ENCODE data around the gene HAO1.

Gene HAO1

GRCh38 chr20:7893014-7893730 is 47.1 kb downstream of the HAO1 start:
- H3K4me1 ChIP-seq (ENCODE audit: control insufficient read depth, insufficient read depth, low read length, poor library complexity, severe bottlenecking) = no peaks in the 10 kb centered on the region
- no peak overlapping the region for H3K27ac ChIP-seq (ENCODE audit: low read depth, low read length, severe bottlenecking)
- H3K36me3 ChIP-seq (ENCODE audit: control insufficient read depth, insufficient read depth, low read length) = no peaks in the 10 kb centered on the region
- no peak overlapping the region for H3K4me3 ChIP-seq (ENCODE audit: extremely low read depth, insufficient read depth, low read length, poor library complexity, severe bottlenecking)
- WGBS, 2 experiments (ENCODE audit: insufficient coverage in 2 of 2) = 88 to 93% methylated on average over 4 to 6 of the region's 7 CpGs
- no peaks in the 10 kb centered on the region for H3K9me3 ChIP-seq (ENCODE audit: control insufficient read depth, low read length)

GRCh38 chr20:7891705-7892104 is 48.6 kb downstream of the HAO1 start:
- Histone ChIP-seq H3K36me3 (ENCODE audit: control insufficient read depth, insufficient read depth, low read length) (no peaks in the 10 kb centered on the region), H3K4me1 (ENCODE audit: control insufficient read depth, insufficient read depth, low read length, poor library complexity, severe bottlenecking) (no peaks in the 10 kb centered on the region), H3K4me3 (ENCODE audit: extremely low read depth, insufficient read depth, low read length, poor library complexity, severe bottlenecking) (no peak overlapping the region), H3K27ac (ENCODE audit: low read depth, low read length, severe bottlenecking) (no peak overlapping the region), H3K9me3 (ENCODE audit: control insufficient read depth, low read length) (no peaks in the 10 kb centered on the region)
- 100% methylated on average over 1 to 3 of the region's 5 CpGs for WGBS, 2 experiments (ENCODE audit: insufficient coverage in 2 of 2)

GRCh38 chr20:7889736-7890135 is 50.5 kb downstream of the HAO1 start:
- H3K36me3 ChIP-seq (ENCODE audit: control insufficient read depth, insufficient read depth, low read length) = no peaks in the 10 kb centered on the region
- H3K27ac ChIP-seq (ENCODE audit: low read depth, low read length, severe bottlenecking) = no peak overlapping the region
- 100% methylated on average over 1 to 2 of the region's 3 CpGs for WGBS, 2 experiments (ENCODE audit: insufficient coverage in 2 of 2)
- no peaks in the 10 kb centered on the region for H3K9me3 ChIP-seq (ENCODE audit: control insufficient read depth, low read length)
- no peak overlapping the region for H3K4me3 ChIP-seq (ENCODE audit: extremely low read depth, insufficient read depth, low read length, poor library complexity, severe bottlenecking)
- H3K4me1 ChIP-seq (ENCODE audit: control insufficient read depth, insufficient read depth, low read length, poor library complexity, severe bottlenecking) = no peaks in the 10 kb centered on the region

- Histone ChIP-seq H3K9me3 (ENCODE audit: control insufficient read depth, low read length) (no peaks in the 10 kb centered on the region), H3K4me3 (ENCODE audit: extremely low read depth, insufficient read depth, low read length, poor library complexity, severe bottlenecking) (no peak overlapping the region), H3K27ac (ENCODE audit: low read depth, low read length, severe bottlenecking) (no peak overlapping the region), H3K4me1 (ENCODE audit: control insufficient read depth, insufficient read depth, low read length, poor library complexity, severe bottlenecking) (no peaks in the 10 kb centered on the region), H3K36me3 (ENCODE audit: control insufficient read depth, insufficient read depth, low read length) (no peaks in the 10 kb centered on the region)
- WGBS, 2 experiments (ENCODE audit: insufficient coverage in 2 of 2) = no CpG with 5 or more reads among the region's 1 CpG
Measured at GRCh38 chr20:7883741-7884140, 56.5 kb downstream of the HAO1 start.

- 80 to 88% methylated on average over 1 of the region's 4 CpGs for WGBS, 2 experiments (ENCODE audit: insufficient coverage in 2 of 2)
- no peaks in the 10 kb centered on the region for H3K9me3 ChIP-seq (ENCODE audit: control insufficient read depth, low read length)
- H3K4me1 ChIP-seq (ENCODE audit: control insufficient read depth, insufficient read depth, low read length, poor library complexity, severe bottlenecking) = no peaks in the 10 kb centered on the region
- no peak overlapping the region for H3K27ac ChIP-seq (ENCODE audit: low read depth, low read length, severe bottlenecking)
- H3K4me3 ChIP-seq (ENCODE audit: extremely low read depth, insufficient read depth, low read length, poor library complexity, severe bottlenecking) = no peak overlapping the region
- H3K36me3 ChIP-seq (ENCODE audit: control insufficient read depth, insufficient read depth, low read length) = no peaks in the 10 kb centered on the region
Measured at GRCh38 chr20:7883309-7883708, 56.9 kb downstream of the HAO1 start.

GRCh38 chr20:7882076-7882475 is 58.2 kb downstream of the HAO1 start:
- 60 to 67% methylated on average over 1 of the region's 4 CpGs for WGBS, 2 experiments (ENCODE audit: insufficient coverage in 2 of 2)
- no peak overlapping the region for H3K4me3 ChIP-seq (ENCODE audit: extremely low read depth, insufficient read depth, low read length, poor library complexity, severe bottlenecking)
- no peak overlapping the region for H3K27ac ChIP-seq (ENCODE audit: low read depth, low read length, severe bottlenecking)
- no peaks in the 10 kb centered on the region for H3K9me3 ChIP-seq (ENCODE audit: control insufficient read depth, low read length)
- no peaks in the 10 kb centered on the region for H3K36me3 ChIP-seq (ENCODE audit: control insufficient read depth, insufficient read depth, low read length)
- H3K4me1 ChIP-seq (ENCODE audit: control insufficient read depth, insufficient read depth, low read length, poor library complexity, severe bottlenecking) = no peaks in the 10 kb centered on the region

- Histone ChIP-seq H3K4me3 (ENCODE audit: extremely low read depth, insufficient read depth, low read length, poor library complexity, severe bottlenecking) (no peak overlapping the region), H3K27ac (ENCODE audit: low read depth, low read length, severe bottlenecking) (no peak overlapping the region), H3K9me3 (ENCODE audit: control insufficient read depth, low read length) (no peaks in the 10 kb centered on the region), H3K4me1 (ENCODE audit: control insufficient read depth, insufficient read depth, low read length, poor library complexity, severe bottlenecking) (no peaks in the 10 kb centered on the region), H3K36me3 (ENCODE audit: control insufficient read depth, insufficient read depth, low read length) (no peaks in the 10 kb centered on the region)
- WGBS, 2 experiments (ENCODE audit: insufficient coverage in 2 of 2) = no CpG with 5 or more reads among the region's 3 CpGs
Measured at GRCh38 chr20:7881551-7881950, 58.7 kb downstream of the HAO1 start.

GRCh38 chr20:7879883-7880282 is 60.4 kb downstream of the HAO1 start:
- Histone ChIP-seq H3K4me3 (ENCODE audit: extremely low read depth, insufficient read depth, low read length, poor library complexity, severe bottlenecking) (no peak overlapping the region), H3K36me3 (ENCODE audit: control insufficient read depth, insufficient read depth, low read length) (no peaks in the 10 kb centered on the region), H3K4me1 (ENCODE audit: control insufficient read depth, insufficient read depth, low read length, poor library complexity, severe bottlenecking) (no peaks in the 10 kb centered on the region), H3K27ac (ENCODE audit: low read depth, low read length, severe bottlenecking) (no peak overlapping the region), H3K9me3 (ENCODE audit: control insufficient read depth, low read length) (no peaks in the 10 kb centered on the region)
- WGBS, 2 experiments (ENCODE audit: insufficient coverage in 2 of 2) = 67 to 83% methylated on average over 1 to 2 of the region's 5 CpGs

- no peaks in the 10 kb centered on the region for H3K4me1 ChIP-seq (ENCODE audit: control insufficient read depth, insufficient read depth, low read length, poor library complexity, severe bottlenecking)
- WGBS, 2 experiments (ENCODE audit: insufficient coverage in 2 of 2) = 79 to 92% methylated on average over 1 to 2 of the region's 2 CpGs
- H3K4me3 ChIP-seq (ENCODE audit: extremely low read depth, insufficient read depth, low read length, poor library complexity, severe bottlenecking) = no peak overlapping the region
Measured at GRCh38 chr20:7868108-7868507, 72.2 kb downstream of the HAO1 start.

GRCh38 chr20:7866285-7866684 is 74.0 kb downstream of the HAO1 start:
- WGBS, 2 experiments (ENCODE audit: insufficient coverage in 2 of 2) = 83 to 93% methylated on average over 7 to 8 of the region's 11 CpGs
- H3K4me3 ChIP-seq (ENCODE audit: extremely low read depth, insufficient read depth, low read length, poor library complexity, severe bottlenecking) = no peak overlapping the region
- no peaks in the 10 kb centered on the region for H3K36me3 ChIP-seq (ENCODE audit: control insufficient read depth, insufficient read depth, low read length)
- H3K9me3 ChIP-seq (ENCODE audit: control insufficient read depth, low read length) = no peaks in the 10 kb centered on the region
- no peaks in the 10 kb centered on the region for H3K4me1 ChIP-seq (ENCODE audit: control insufficient read depth, insufficient read depth, low read length, poor library complexity, severe bottlenecking)
- no peak overlapping the region for H3K27ac ChIP-seq (ENCODE audit: low read depth, low read length, severe bottlenecking)

More at GRCh38 chr20:7868108-7868507, 72.2 kb downstream of the HAO1 start:
- Histone ChIP-seq H3K36me3 (ENCODE audit: control insufficient read depth, insufficient read depth, low read length) (no peaks in the 10 kb centered on the region), H3K27ac (ENCODE audit: low read depth, low read length, severe bottlenecking) (no peak overlapping the region), H3K9me3 (ENCODE audit: control insufficient read depth, low read length) (no peaks in the 10 kb centered on the region)

- 0% methylated on average over 1 of the region's 3 CpGs; no CpG with 5 or more reads in 1 of the 2 experiments for WGBS, 2 experiments (ENCODE audit: insufficient coverage in 2 of 2)
- no peak overlapping the region for H3K4me3 ChIP-seq (ENCODE audit: extremely low read depth, insufficient read depth, low read length, poor library complexity, severe bottlenecking)
- no peaks in the 10 kb centered on the region for H3K9me3 ChIP-seq (ENCODE audit: control insufficient read depth, low read length)
- peaks cover 20% of the 10 kb centered on the region for H3K4me1 ChIP-seq (ENCODE audit: control insufficient read depth, insufficient read depth, low read length, poor library complexity, severe bottlenecking)
- H3K27ac ChIP-seq (ENCODE audit: low read depth, low read length, severe bottlenecking) = no peak overlapping the region
- H3K36me3 ChIP-seq (ENCODE audit: control insufficient read depth, insufficient read depth, low read length) = no peaks in the 10 kb centered on the region
Measured at GRCh38 chr20:7859356-7859802, 80.9 kb downstream of the HAO1 start.

Data from mesodermal cell (in vitro differentiated cells).